KOPT-K1 (cell line): Measurements from ENCODE around the gene NEFH.
"Not testable (repeated sequence)": the region's sequence is repeated elsewhere in the genome, so short reads cannot be mapped to it uniquely, and the experiment has no call there.

ENCODE experiments used
- H3K27ac ChIP-seq: fragments of 200-600 bp; sonication (generic); 2 replicates; pipeline ENCODE4 v1.5.1; 2016; ENCODE audit warnings: antibody characterized with exemption, mild to moderate bottlenecking, low read depth, low read length; ENCODE audit not compliant: poor library complexity, severe bottlenecking
- H3K36me3 ChIP-seq: fragments of 200-600 bp; sonication (generic); 2 replicates; pipeline ENCODE4 v1.5.1; 2017; ENCODE audit warnings: antibody characterized with exemption, mild to moderate bottlenecking, low read length, moderate library complexity; ENCODE audit not compliant: insufficient read depth
- H3K9me3 ChIP-seq: fragments of 200-600 bp; sonication (generic); 2 replicates; pipeline ENCODE4 v1.5.1; 2017; ENCODE audit warnings: antibody characterized with exemption, low read length, mild to moderate bottlenecking; ENCODE audit not compliant: insufficient read depth, poor library complexity, severe bottlenecking

Gene NEFH

DNA sequence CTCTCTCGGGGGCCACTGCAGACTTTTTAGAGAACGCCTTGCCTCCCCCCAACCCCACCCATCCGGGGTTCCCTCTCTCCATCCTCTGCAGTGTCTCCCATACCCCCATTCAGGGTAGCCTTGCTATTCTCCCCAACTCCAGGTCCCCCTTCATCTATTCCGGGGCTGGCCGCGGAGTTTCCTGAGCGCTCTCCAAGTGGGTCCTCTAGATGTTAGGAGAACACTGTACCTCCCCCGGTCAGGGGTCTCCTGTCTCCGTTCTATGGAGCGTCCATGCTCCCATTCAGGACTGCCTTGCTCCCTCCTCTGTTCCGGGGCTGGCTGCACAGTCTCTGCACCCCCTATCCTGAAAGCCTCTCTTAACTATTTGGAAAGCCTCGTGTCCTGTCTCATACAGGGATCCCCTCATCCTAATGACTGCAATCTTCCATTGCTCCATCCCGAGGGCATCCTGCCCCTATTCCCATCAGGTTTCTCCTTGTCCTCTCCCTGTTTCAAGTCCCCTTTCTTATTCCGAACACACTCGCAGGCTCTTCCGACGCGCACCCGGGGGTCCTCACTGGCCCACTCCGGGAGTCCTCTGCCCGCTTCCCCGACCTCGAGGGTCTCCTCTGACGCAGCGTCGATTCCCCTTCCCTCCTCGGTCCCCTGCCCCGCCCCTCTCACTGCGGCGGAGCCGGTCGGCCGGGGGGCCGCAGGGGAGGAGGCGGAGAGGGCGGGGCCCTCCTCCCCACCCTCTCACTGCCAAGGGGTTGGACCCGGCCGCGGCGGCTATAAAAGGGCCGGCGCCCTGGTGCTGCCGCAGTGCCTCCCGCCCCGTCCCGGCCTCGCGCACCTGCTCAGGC is at the start of gene NEFH:
Gene NEFH (plus strand): TSS at position 802 of the 845 bp plus-strand sequence. CDS start 45 bp downstream, outside the sequence.
- Histone ChIP-seq H3K9me3 (no peaks in the 10 kb centered on the region), H3K27ac (no peak within 1 kb of the TSS), H3K36me3 (no peaks in the 10 kb centered on the region)

GRCh38 chr22:29431986-29432385 is 48.0 kb upstream of the NEFH start:
- H3K9me3 ChIP-seq, result no peaks in the 10 kb centered on the region
- no peak overlapping the region for H3K27ac ChIP-seq
- H3K36me3 ChIP-seq, result no peaks in the 10 kb centered on the region

DNA sequence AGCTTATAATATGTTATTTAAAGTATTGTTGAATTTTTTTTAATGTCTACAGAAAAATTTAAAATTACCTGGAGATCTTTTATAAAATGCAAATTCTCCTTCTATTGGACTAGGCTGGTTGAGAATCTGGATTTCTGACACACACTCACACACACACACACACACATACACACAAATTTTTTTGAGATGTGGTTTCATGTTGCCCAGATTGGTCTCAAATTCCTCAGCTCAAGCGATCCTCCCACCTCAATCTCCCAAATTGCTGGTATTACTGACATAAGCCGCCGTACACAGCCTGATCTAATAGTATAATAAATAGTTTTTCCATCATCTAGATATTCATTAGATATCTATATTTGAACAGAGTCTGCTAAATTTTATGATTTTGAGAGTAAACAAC is 46.2 kb upstream of the NEFH start:
- Histone ChIP-seq H3K27ac (no peak overlapping the region), H3K9me3 (no peaks in the 10 kb centered on the region), H3K36me3 (no peaks in the 10 kb centered on the region)

- H3K36me3 ChIP-seq, result no peaks in the 10 kb centered on the region
- no peaks in the 10 kb centered on the region for H3K9me3 ChIP-seq
- H3K27ac ChIP-seq, result no peak overlapping the region
Observed at GRCh38 chr22:29434288-29434687, 45.7 kb upstream of the NEFH start.

- no peak overlapping the region for H3K27ac ChIP-seq
Observed at GRCh38 chr22:29435236-29436136, 44.5 kb upstream of the NEFH start.

DNA sequence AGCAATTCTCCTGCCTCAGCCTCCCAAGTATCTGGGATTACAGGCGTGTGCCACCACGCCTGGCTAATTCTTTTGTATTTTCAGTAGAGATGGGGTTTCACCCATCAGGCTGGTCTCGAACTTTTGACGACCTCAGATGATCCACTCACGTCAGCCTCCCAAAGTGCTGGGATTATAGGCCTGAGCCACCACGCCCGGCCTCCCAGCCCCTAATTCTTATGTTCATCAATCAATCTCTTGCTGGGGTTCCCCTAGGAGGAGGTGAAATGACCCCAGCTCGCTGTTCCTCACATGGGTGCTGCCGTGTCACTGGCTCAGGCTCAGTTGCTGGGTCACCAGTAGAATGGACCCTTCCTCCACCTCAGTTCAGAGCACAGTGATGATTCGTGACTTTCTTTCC is 41.7 kb upstream of the NEFH start, which contains the start of gene RFPL1:
Gene RFPL1 (plus strand): TSS at position 301 of the 400 bp plus-strand sequence.
- not testable (repeated sequence) for H3K36me3 ChIP-seq, H3K9me3 ChIP-seq, H3K27ac ChIP-seq

More at GRCh38 chr22:29435236-29436136, 44.5 kb upstream of the NEFH start:
- Histone ChIP-seq H3K9me3 (no peaks in the 10 kb centered on the region), H3K36me3 (no peaks in the 10 kb centered on the region)

DNA sequence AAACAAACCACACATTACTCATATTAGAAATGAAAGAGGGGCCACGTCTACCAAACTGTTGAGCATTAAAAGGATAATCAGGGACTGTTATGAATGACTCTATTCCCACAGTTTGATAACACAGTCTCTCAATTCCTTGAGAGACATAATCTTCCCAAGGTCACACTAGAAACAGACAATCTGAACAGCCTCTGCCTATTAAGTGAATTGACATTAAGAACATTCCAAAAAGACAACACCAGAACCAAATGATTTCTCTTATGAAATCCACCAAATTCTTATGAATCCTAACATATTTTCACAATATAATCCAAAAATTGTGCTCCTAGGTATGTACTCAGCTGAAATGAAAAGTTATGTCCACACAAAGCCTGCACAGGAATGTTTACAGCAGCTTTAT is 37.0 kb upstream of the NEFH start:
- no peaks in the 10 kb centered on the region for H3K36me3 ChIP-seq
- no peaks in the 10 kb centered on the region for H3K9me3 ChIP-seq

DNA sequence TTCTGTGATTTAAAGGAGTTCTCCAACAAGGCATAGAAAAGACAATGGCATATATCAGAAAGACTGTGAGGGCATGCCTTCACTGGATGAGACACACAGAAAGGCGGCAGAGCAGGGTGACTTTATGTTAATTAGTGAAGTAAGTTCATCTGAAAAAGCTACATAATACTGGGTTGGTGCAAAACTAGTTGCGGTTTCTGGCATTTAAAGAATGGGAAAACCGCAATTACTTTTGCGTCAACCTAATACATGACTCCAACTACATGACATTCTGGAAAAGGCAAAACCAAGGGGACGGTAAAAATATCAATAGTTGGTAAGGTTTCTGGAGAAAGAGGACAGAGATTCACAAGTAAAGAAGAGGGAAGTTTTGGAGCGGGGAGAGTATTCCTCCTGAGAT is 36.6 kb upstream of the NEFH start:
- H3K36me3 ChIP-seq, result no peaks in the 10 kb centered on the region
- H3K27ac ChIP-seq, result no peak overlapping the region

More for the DNA sequence above, 37.0 kb upstream of the NEFH start:
- H3K27ac ChIP-seq, result no peak overlapping the region

GRCh38 chr22:29443861-29444792 is 35.9 kb upstream of the NEFH start:
- no peak overlapping the region for H3K27ac ChIP-seq
- H3K36me3 ChIP-seq, result no peaks in the 10 kb centered on the region
- no peaks in the 10 kb centered on the region for H3K9me3 ChIP-seq

More for the DNA sequence above, 36.6 kb upstream of the NEFH start:
- no peaks in the 10 kb centered on the region for H3K9me3 ChIP-seq

DNA sequence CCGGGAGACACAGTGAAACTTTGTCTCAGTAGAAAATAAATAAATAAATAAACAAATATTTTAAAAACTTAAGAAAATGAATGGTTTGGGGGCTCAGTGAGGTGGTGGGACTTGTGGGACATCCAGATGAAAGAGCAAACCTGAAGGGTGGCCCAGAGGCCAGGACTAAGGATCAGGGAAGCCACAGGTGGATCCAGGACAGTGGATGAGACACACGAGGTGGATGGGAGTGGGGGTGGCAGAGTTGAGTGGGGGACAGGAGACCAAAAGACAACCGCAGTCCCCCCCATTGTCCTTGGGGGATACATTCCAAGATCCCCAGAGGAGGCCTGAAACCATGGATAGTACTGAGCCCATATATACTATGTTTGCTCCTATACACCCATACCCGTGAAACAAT is 34.5 kb upstream of the NEFH start:
- no peaks in the 10 kb centered on the region for H3K9me3 ChIP-seq

GRCh38 chr22:29447906-29448305 is 32.1 kb upstream of the NEFH start:
- H3K9me3 ChIP-seq, result no peaks in the 10 kb centered on the region
- no peaks in the 10 kb centered on the region for H3K36me3 ChIP-seq
- H3K27ac ChIP-seq, result no peak overlapping the region

More for the DNA sequence above, 34.5 kb upstream of the NEFH start:
- Histone ChIP-seq H3K36me3 (no peaks in the 10 kb centered on the region), H3K27ac (no peak overlapping the region)

DNA sequence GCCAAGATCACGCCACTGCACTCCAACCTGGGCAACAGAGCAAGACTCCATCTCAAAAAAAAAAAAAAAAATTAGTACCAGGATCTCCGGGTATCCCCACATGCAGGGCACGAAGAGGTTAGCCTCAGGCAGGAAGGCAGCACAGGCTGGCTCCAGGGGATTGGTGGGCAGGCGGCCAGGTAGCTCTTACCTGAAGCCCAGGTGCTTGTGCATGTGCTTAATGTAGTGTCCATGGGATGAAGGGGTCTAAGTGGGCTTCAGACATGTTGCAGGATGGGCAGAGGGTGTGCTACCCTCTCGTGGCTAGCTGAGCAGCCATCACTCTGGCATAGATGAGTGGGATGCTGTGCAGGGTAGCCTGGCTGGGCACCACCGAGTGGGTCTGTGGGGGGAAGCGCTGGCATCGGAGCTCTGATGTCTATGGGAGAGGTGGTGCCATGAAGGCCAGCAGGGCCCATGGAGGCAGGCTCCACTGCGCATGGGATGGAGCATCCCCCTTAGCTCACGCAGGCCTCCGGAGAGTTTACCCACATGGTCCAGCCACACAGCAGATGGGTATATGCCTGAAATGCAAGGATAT is 30.6 kb upstream of the NEFH start:
- Histone ChIP-seq H3K36me3 (no peaks in the 10 kb centered on the region), H3K27ac (no peak overlapping the region), H3K9me3 (no peaks in the 10 kb centered on the region)

GRCh38 chr22:29450222-29450621 is 29.8 kb upstream of the NEFH start:
- Histone ChIP-seq H3K36me3 (no peaks in the 10 kb centered on the region), H3K9me3 (no peaks in the 10 kb centered on the region), H3K27ac (no peak overlapping the region)

GRCh38 chr22:29451863-29452262 is 28.2 kb upstream of the NEFH start:
- no peak overlapping the region for H3K27ac ChIP-seq
- no peaks in the 10 kb centered on the region for H3K9me3 ChIP-seq
- no peaks in the 10 kb centered on the region for H3K36me3 ChIP-seq
